HepG2 (cell line): ENCODE results near the gene TRMT1. TPM values are rescaled to one million over a fixed set of nuclear protein-coding genes. Genes with fewer than 3 reads are reported as not detected.

Experiments
- ATM ChIP-seq: fragments of 450-650 bp; IDR thresholded peaks from 2 replicates; pipeline ENCODE4 v1.7.1; 2017; ENCODE audit warnings: mild to moderate bottlenecking, borderline replicate concordance
- GABPA ChIP-seq, 2 experiments: IDR thresholded peaks; 2 replicates each; pipeline ENCODE4 v1.6.1; 2011 to 2016; ENCODE audit warnings: low read depth in 2 of 2, low read length in 1 of 2, missing biosample characterization in 1 of 2, missing genetic modification characterization in 1 of 2
- MAZ ChIP-seq, 2 experiments: sonication (generic) in 1 of 2; formaldehyde crosslinking in 1 of 2; IDR thresholded peaks; 2 replicates each; pipeline versions ENCODE4 v1.5.0 to v1.6.1; 2012 to 2020; ENCODE audit warnings: low read depth in 2 of 2, mild to moderate bottlenecking in 2 of 2, borderline replicate concordance in 1 of 2, improper control_type of control experiment in 1 of 2, low read length in 1 of 2, missing genetic modification reagents in 1 of 2, moderate library complexity in 1 of 2
- SETDB1 ChIP-seq: sonication (generic); formaldehyde crosslinking; IDR thresholded peaks from 2 replicates; pipeline ENCODE4 v1.5.1; 2020; ENCODE audit warnings: missing genetic modification reagents, mild to moderate bottlenecking, borderline replicate concordance
- SIX4 ChIP-seq: sonication (generic); formaldehyde crosslinking; IDR thresholded peaks from 2 replicates; pipeline ENCODE4 v1.4.0; 2020; ENCODE audit warnings: missing genetic modification reagents
- SNAPC2 ChIP-seq: sonication (generic); formaldehyde crosslinking; IDR thresholded peaks from 2 replicates; pipeline ENCODE4 v1.8.1; 2022; ENCODE audit warnings: mild to moderate bottlenecking, missing genetic modification reagents
- ZBTB37 ChIP-seq: sonication (generic); formaldehyde crosslinking; IDR thresholded peaks from 2 replicates; pipeline ENCODE4 v1.4.0; 2020; ENCODE audit warnings: mild to moderate bottlenecking, missing genetic modification reagents
- ZBTB43 ChIP-seq: sonication (generic); formaldehyde crosslinking; conservative IDR thresholded peaks from 2 replicates; pipeline ENCODE4 v1.4.0; 2020; ENCODE audit warnings: missing genetic modification reagents
- ZFP90 ChIP-seq: sonication (generic); formaldehyde crosslinking; IDR thresholded peaks from 2 replicates; pipeline ENCODE4 v1.8.0; 2022; ENCODE audit warnings: missing genetic modification reagents, mild to moderate bottlenecking, inconsistent platforms, borderline replicate concordance
- ZNF143 ChIP-seq: sonication (generic); formaldehyde crosslinking; IDR thresholded peaks from 2 replicates; pipeline ENCODE4 v1.4.0; 2020; ENCODE audit warnings: missing genetic modification reagents
- ZNF224 ChIP-seq: sonication (generic); formaldehyde crosslinking; IDR thresholded peaks from 2 replicates; pipeline ENCODE4 v1.5.0; 2020; ENCODE audit warnings: mild to moderate bottlenecking, missing genetic modification reagents
- ZNF280D ChIP-seq: sonication (generic); formaldehyde crosslinking; IDR thresholded peaks from 2 replicates; pipeline ENCODE4 v1.5.1; 2020; ENCODE audit warnings: mild to moderate bottlenecking, missing genetic modification reagents
- ZNF33B ChIP-seq: sonication (generic); formaldehyde crosslinking; IDR thresholded peaks from 2 replicates; pipeline ENCODE4 v1.5.1; 2020; ENCODE audit warnings: mild to moderate bottlenecking, missing genetic modification reagents
- ZNF501 ChIP-seq: sonication (generic); formaldehyde crosslinking; IDR thresholded peaks from 2 replicates; pipeline ENCODE4 v1.5.1; 2020; ENCODE audit warnings: mild to moderate bottlenecking, moderate library complexity, missing genetic modification reagents
- ZNF556 ChIP-seq: sonication (generic); formaldehyde crosslinking; IDR thresholded peaks from 2 replicates; pipeline ENCODE4 v1.4.0; 2020; ENCODE audit warnings: mild to moderate bottlenecking, missing genetic modification reagents, borderline replicate concordance
- ZNF652 ChIP-seq: IDR thresholded peaks from 2 replicates; pipeline ENCODE4 v1.6.1; 2016; ENCODE audit warnings: low read depth, borderline replicate concordance
- ZNF670 ChIP-seq: sonication (generic); formaldehyde crosslinking; IDR thresholded peaks from 2 replicates; pipeline ENCODE4 v1.8.0; 2022; ENCODE audit warnings: mild to moderate bottlenecking, missing genetic modification reagents, borderline replicate concordance
- ZNF724P ChIP-seq: sonication (generic); formaldehyde crosslinking; IDR thresholded peaks from 2 replicates; pipeline ENCODE4 v1.8.0; 2022; ENCODE audit warnings: missing genetic modification reagents, borderline replicate concordance
- ZNF740 ChIP-seq: sonication (generic); formaldehyde crosslinking; IDR thresholded peaks from 2 replicates; pipeline ENCODE4 v1.4.0; 2020; ENCODE audit warnings: missing genetic modification reagents
- ZNF800 ChIP-seq: sonication (generic); formaldehyde crosslinking; IDR thresholded peaks from 2 replicates; pipeline ENCODE4 v1.4.0; 2020; ENCODE audit warnings: missing genetic modification reagents
- polyA plus RNA-seq, 8 experiments: library from polyadenylated mRNA; depleted of rRNA in 3 of 8; stranded (reverse) in 7 of 8; unstranded in 1 of 8; fragments of >200 nt; fragmentation: Illumina TruSeq in 4 of 8; extraction: Trizol in 4 of 8; gene quantifications; 2 replicates each; pipeline versions ENCODE4 v1.2.1 to v1.2.3, GENCODE V29; 2011 to 2016; ENCODE audit warnings: low read depth in 4 of 8, missing spikeins in 1 of 8, mixed read lengths in 1 of 8; ENCODE audit not compliant: insufficient read depth in 1 of 8
- total RNA-seq, 5 experiments: library from RNA; depleted of rRNA; stranded (reverse); fragments of >200 nt; fragmentation: Illumina TruSeq; extraction: Trizol; gene quantifications; 2 replicates each; pipeline ENCODE4 v1.2.3, GENCODE V29; 2016; ENCODE audit warnings: low read depth in 1 of 5

The TRMT1 gene
- total and polyA plus RNA-seq, 2 of the 13 experiments (the other 11 are each of a cell fraction or from before 2014, with no cell fraction given), result 35.5 to 44.1 TPM

GRCh38 chr19:13155472-13156359, 39.2 kb upstream of the TRMT1 start (continued):
- TF ChIP-seq ZNF800, result no peak
- no peak for TF ChIP-seq ZBTB43
- no peak for TF ChIP-seq ZNF280D (CRISPR knock-in tag)
- TF ChIP-seq SETDB1 (CRISPR knock-in tag), result no peak
- peak; percentile 82; the same call in 1 of the 2 replicates for TF ChIP-seq MAZ (IDR thresholded peaks at IDR 0.05; ENCODE audit: borderline replicate concordance, low read depth, low read length)
- TF ChIP-seq MAZ (CRISPR knock-in tag; IDR thresholded peaks at IDR 0.05; ENCODE audit: low read depth), result no peak; the same call in 1 of the 2 replicates
- no peak for TF ChIP-seq SNAPC2 (CRISPR knock-in tag)
- TF ChIP-seq ATM, result no peak
- no peak for TF ChIP-seq ZFP90 (CRISPR knock-in tag)
- TF ChIP-seq ZNF724P (CRISPR knock-in tag), result no peak
- no peak for TF ChIP-seq ZBTB37 (CRISPR knock-in tag)
- no peak for TF ChIP-seq ZNF33B (CRISPR knock-in tag)
- no peak for TF ChIP-seq ZNF652 (CRISPR knock-in tag)
- TF ChIP-seq ZNF556 (CRISPR knock-in tag), result no peak
- TF ChIP-seq ZNF143 (CRISPR knock-in tag), result no peak
- TF ChIP-seq SIX4, result no peak
- no peak; the same call in 1 of the 2 replicates for TF ChIP-seq ZNF501 (CRISPR knock-in tag)
- TF ChIP-seq ZNF740, result no peak
- peak; percentile 60 for TF ChIP-seq GABPA (IDR thresholded peaks at IDR 0.05; ENCODE audit: low read depth, low read length)
- TF ChIP-seq GABPA (CRISPR knock-in tag; IDR thresholded peaks at IDR 0.05; ENCODE audit: low read depth), result peak; percentile 70
- TF ChIP-seq ZNF224 (CRISPR knock-in tag), result no peak
- peak; percentile 66; the same call in 1 of the 2 replicates for TF ChIP-seq ZNF670 (CRISPR knock-in tag)
